Measurements from ENCODE around the gene PLPP3.

The PLPP3 gene

GRCh38 chr1:56463376-56463775 is 116.0 kb downstream of the PLPP3 start:
- DNase-seq = no peak

GRCh38 chr1:56462209-56462608 is 117.2 kb downstream of the PLPP3 start:
- DNase-seq = no peak

GRCh38 chr1:56461158-56462127 is 117.9 kb downstream of the PLPP3 start:
- DNase-seq = no peak

GRCh38 chr1:56459260-56459659 is 120.1 kb downstream of the PLPP3 start:
- DNase-seq = no peak

GRCh38 chr1:56457756-56458375 is 121.5 kb downstream of the PLPP3 start:
- DNase-seq = no peak

GRCh38 chr1:56456435-56457101 is 122.8 kb downstream of the PLPP3 start:
- DNase-seq = no peak

GRCh38 chr1:56453417-56454078 is 125.8 kb downstream of the PLPP3 start:
- no peak for DNase-seq

GRCh38 chr1:56453016-56453415 is 126.3 kb downstream of the PLPP3 start:
- DNase-seq = no peak

- DNase-seq = no peak
Observed at GRCh38 chr1:56452027-56453011, 127.0 kb downstream of the PLPP3 start.

GRCh38 chr1:56451491-56451890 is 127.9 kb downstream of the PLPP3 start:
- DNase-seq = no peak

- DNase-seq = no peak
Observed at GRCh38 chr1:56450004-56450666, 129.2 kb downstream of the PLPP3 start.

- DNase-seq = no peak
Observed at GRCh38 chr1:56448529-56449300, 130.6 kb downstream of the PLPP3 start.

GRCh38 chr1:56447823-56448222 is 131.5 kb downstream of the PLPP3 start:
- no peak for DNase-seq

GRCh38 chr1:56446531-56447098 is 132.7 kb downstream of the PLPP3 start:
- no peak for DNase-seq

GRCh38 chr1:56444960-56445646 is 134.3 kb downstream of the PLPP3 start:
- no peak for DNase-seq
